Neural progenitor cell (in vitro differentiated cells): ENCODE data around the gene KCTD4. TPM values are rescaled to one million over a fixed set of nuclear protein-coding genes. Genes with fewer than 3 reads are reported as not detected.

ENCODE experiments used
- DNase-seq: peaks from one replicate; pipeline ENCODE4 v3.0.0-alpha.2; 2016; ENCODE audit warnings: low spot score
- H2AFZ ChIP-seq: fragments of 200-600 bp; sonication (generic); replicated peaks from 2 replicates; pipeline ENCODE4 v1.6.1; 2016; ENCODE audit warnings: antibody characterized with exemption
- H3F3A ChIP-seq: fragments of 200-600 bp; sonication (generic); 2 replicates; pipeline ENCODE4 v1.6.1; 2016; ENCODE audit warnings: antibody characterized with exemption, low read depth
- H3K27ac ChIP-seq: fragments of 200-600 bp; sonication (generic); 2 replicates; pipeline ENCODE4 v1.5.1; 2016; ENCODE audit warnings: mild to moderate bottlenecking
- H3K27me3 ChIP-seq: fragments of 200-600 bp; sonication (generic); 2 replicates; pipeline ENCODE4 v1.6.1; 2016; ENCODE audit warnings: mild to moderate bottlenecking, moderate library complexity
- H3K36me3 ChIP-seq: fragments of 200-600 bp; sonication (generic); 2 replicates; pipeline ENCODE4 v1.5.1; 2016
- H3K4me1 ChIP-seq: fragments of 200-600 bp; sonication (generic); 2 replicates; pipeline ENCODE4 v1.6.1; 2016; ENCODE audit warnings: mixed run types
- H3K4me2 ChIP-seq: fragments of 200-600 bp; sonication (generic); 2 replicates; pipeline ENCODE4 v1.6.1; 2016
- H3K4me3 ChIP-seq: fragments of 200-600 bp; sonication (generic); 2 replicates; pipeline ENCODE4 v1.5.1; 2016
- H3K79me2 ChIP-seq: fragments of 200-600 bp; sonication (generic); 2 replicates; pipeline ENCODE4 v1.6.1; 2016; ENCODE audit warnings: low read depth
- H3K9ac ChIP-seq: fragments of 200-600 bp; sonication (generic); 2 replicates; pipeline ENCODE4 v1.6.1; 2016
- H3K9me3 ChIP-seq: fragments of 200-600 bp; sonication (generic); 2 replicates; pipeline ENCODE4 v1.5.1; 2016; ENCODE audit warnings: low read depth
- H4K20me1 ChIP-seq: fragments of 200-600 bp; sonication (generic); 2 replicates; pipeline ENCODE4 v1.6.1; 2016; ENCODE audit warnings: low read depth
- H3K27ac Mint-ChIP-seq: 3 replicates; pipeline ENCODE4 v1.8.0; 2021; ENCODE audit warnings: mixed read lengths
- H3K27me3 Mint-ChIP-seq: 2 replicates; pipeline ENCODE4 v1.8.0; 2022; ENCODE audit warnings: low read depth, mild to moderate bottlenecking, inconsistent platforms, moderate library complexity, mixed read lengths; ENCODE audit not compliant: insufficient read depth
- H3K36me3 Mint-ChIP-seq: 3 replicates; pipeline ENCODE4 v1.8.0; 2021; ENCODE audit warnings: mixed read lengths
- H3K4me1 Mint-ChIP-seq: 3 replicates; pipeline ENCODE4 v1.8.0; 2021; ENCODE audit warnings: mixed read lengths
- H3K4me3 Mint-ChIP-seq: 3 replicates; pipeline ENCODE4 v1.8.0; 2021; ENCODE audit warnings: mild to moderate bottlenecking, moderate library complexity, mixed read lengths
- H3K9me3 Mint-ChIP-seq: 3 replicates; pipeline ENCODE4 v1.8.0; 2020; ENCODE audit warnings: mixed read lengths
- EZH2 ChIP-seq: fragments of 200-600 bp; sonication (generic); IDR thresholded peaks from 2 replicates; pipeline ENCODE4 v1.6.1; 2017; ENCODE audit warnings: antibody characterized with exemption, mild to moderate bottlenecking, moderate library complexity
- EZH2phosphoT487 ChIP-seq: fragments of 200-600 bp; sonication (generic); IDR thresholded peaks from 2 replicates; pipeline ENCODE4 v1.6.1; 2017; ENCODE audit warnings: antibody characterized with exemption
- total RNA-seq: library from RNA; depleted of rRNA; stranded (reverse); fragments of >200 nt; gene quantifications from 2 replicates; pipeline ENCODE4 v1.2.3, GENCODE V29; 2015; ENCODE audit warnings: low replicate concordance
- TF ChIP-seq, protein P1 (sequence below): fragments of 200-600 bp; sonication (generic); IDR thresholded peaks from 2 replicates; pipeline ENCODE4 v1.5.1; 2017; ENCODE audit warnings: antibody characterized with exemption, mild to moderate bottlenecking

The KCTD4 gene
- total RNA-seq, 1 donor from 2014 or later: not detected

DNA sequence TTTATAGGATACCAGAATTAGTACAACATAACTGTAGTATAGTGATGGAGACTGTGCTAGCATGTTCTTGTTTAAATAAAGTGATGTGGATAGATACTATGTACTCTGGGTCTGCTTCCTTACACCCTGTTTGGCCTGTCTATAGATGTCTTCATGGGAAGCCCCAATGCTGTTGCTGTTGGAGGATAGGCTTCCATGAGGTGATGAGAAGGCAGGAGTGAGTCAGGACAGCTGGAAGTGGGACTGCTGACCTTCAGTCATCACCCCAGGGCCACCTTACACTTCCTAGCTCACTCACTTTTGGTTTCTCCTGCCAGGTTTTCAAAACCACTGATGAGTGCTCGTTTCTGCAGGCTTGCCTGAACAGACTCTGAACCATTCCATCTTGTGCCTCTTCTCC is 4.2 kb downstream of the KCTD4 start:
- no peaks in the 10 kb centered on the region for H3K27me3 Mint-ChIP-seq
- H3K9ac ChIP-seq: no peak overlapping the region
- H3K27ac Mint-ChIP-seq: no peak overlapping the region
- H3K9me3 Mint-ChIP-seq: no peaks in the 10 kb centered on the region
- no peaks in the 10 kb centered on the region for H3K9me3 ChIP-seq
- H2AFZ ChIP-seq: no peak overlapping the region
- H3K4me3 ChIP-seq: no peak overlapping the region
- peaks cover 17% of the 10 kb centered on the region for H3K4me1 ChIP-seq
- H3K4me3 Mint-ChIP-seq: no peak overlapping the region
- no peaks in the 10 kb centered on the region for H3K27me3 ChIP-seq
- no peak overlapping the region for H3K4me2 ChIP-seq
- H3K27ac ChIP-seq: no peak overlapping the region
- peaks cover 2% of the 10 kb centered on the region for H3K36me3 Mint-ChIP-seq
- peaks cover 10% of the 10 kb centered on the region for H3F3A ChIP-seq
- H3K36me3 ChIP-seq: no peaks in the 10 kb centered on the region
- H3K79me2 ChIP-seq: no peaks in the 10 kb centered on the region
- DNase-seq: no peak
- TF ChIP-seq EZH2phosphoT487 (no peak), EZH2 (no peak)
- TF ChIP-seq, protein P1, sequence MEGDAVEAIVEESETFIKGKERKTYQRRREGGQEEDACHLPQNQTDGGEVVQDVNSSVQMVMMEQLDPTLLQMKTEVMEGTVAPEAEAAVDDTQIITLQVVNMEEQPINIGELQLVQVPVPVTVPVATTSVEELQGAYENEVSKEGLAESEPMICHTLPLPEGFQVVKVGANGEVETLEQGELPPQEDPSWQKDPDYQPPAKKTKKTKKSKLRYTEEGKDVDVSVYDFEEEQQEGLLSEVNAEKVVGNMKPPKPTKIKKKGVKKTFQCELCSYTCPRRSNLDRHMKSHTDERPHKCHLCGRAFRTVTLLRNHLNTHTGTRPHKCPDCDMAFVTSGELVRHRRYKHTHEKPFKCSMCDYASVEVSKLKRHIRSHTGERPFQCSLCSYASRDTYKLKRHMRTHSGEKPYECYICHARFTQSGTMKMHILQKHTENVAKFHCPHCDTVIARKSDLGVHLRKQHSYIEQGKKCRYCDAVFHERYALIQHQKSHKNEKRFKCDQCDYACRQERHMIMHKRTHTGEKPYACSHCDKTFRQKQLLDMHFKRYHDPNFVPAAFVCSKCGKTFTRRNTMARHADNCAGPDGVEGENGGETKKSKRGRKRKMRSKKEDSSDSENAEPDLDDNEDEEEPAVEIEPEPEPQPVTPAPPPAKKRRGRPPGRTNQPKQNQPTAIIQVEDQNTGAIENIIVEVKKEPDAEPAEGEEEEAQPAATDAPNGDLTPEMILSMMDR: no peak
- peaks cover 11% of the 10 kb centered on the region for H4K20me1 ChIP-seq
- peaks cover 3% of the 10 kb centered on the region for H3K4me1 Mint-ChIP-seq

DNA sequence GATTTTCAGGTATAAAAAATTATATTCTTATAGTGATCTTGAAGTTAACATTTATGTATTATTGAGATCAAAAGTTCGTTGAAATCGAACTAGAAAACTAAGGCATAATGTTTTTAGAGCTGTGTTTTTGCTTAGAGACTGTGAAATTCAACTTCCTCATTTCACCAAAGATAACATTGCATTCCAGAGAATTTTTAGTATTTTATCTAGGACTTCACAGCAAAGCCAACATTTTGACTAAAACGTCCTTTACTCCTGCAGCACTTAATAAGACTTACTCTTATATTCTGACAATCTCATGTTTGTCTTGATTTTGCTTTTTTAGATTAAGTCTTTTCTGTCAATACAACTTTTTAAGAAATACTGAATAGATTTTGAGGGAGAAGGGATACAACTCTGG is 4.7 kb downstream of the KCTD4 start:
- no peak overlapping the region for H2AFZ ChIP-seq
- H3K4me1 ChIP-seq: peaks cover 17% of the 10 kb centered on the region
- Mint-ChIP-seq H3K9me3 (no peaks in the 10 kb centered on the region), H3K4me1 (peaks cover 3% of the 10 kb centered on the region), H3K36me3 (no peaks in the 10 kb centered on the region), H3K27me3 (no peaks in the 10 kb centered on the region), H3K4me3 (no peak overlapping the region), H3K27ac (no peak overlapping the region)
- no peaks in the 10 kb centered on the region for H3K9me3 ChIP-seq
- no peaks in the 10 kb centered on the region for H3K79me2 ChIP-seq
- H3K36me3 ChIP-seq: no peaks in the 10 kb centered on the region
- H4K20me1 ChIP-seq: peaks cover 11% of the 10 kb centered on the region
- H3K4me2 ChIP-seq: no peak overlapping the region
- DNase-seq: no peak
- H3K27ac ChIP-seq: no peak overlapping the region
- no peaks in the 10 kb centered on the region for H3K27me3 ChIP-seq
- H3K4me3 ChIP-seq: no peak overlapping the region
- no peak overlapping the region for H3K9ac ChIP-seq
- no peak for TF ChIP-seq EZH2
- TF ChIP-seq, protein P1: no peak
- no peak for TF ChIP-seq EZH2phosphoT487
- H3F3A ChIP-seq: peaks cover 10% of the 10 kb centered on the region

DNA sequence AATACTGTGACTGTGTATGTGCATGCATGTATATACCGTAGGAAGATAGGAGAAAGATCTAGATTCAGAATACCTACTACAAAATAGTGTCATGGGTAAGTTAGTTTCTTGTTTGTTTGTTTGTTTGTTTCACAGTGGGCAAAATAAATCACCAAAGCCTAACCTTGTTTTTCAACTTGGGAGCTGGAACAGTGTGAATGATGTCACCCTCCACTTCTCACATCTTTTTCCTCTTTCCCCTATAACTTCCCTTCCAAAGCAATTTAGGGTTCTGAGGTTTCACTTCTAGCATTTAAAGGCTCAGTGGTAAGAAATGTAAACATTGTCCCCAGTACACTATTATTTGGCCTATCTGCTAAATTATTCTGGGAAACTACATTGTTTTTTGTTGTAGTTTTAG is 5.4 kb downstream of the KCTD4 start:
- peaks cover 10% of the 10 kb centered on the region for H3F3A ChIP-seq
- peaks cover 17% of the 10 kb centered on the region for H3K4me1 ChIP-seq
- Mint-ChIP-seq H3K4me1 (peaks cover 3% of the 10 kb centered on the region), H3K36me3 (no peaks in the 10 kb centered on the region), H3K27ac (no peak overlapping the region), H3K4me3 (no peak overlapping the region), H3K27me3 (no peaks in the 10 kb centered on the region), H3K9me3 (no peaks in the 10 kb centered on the region)
- H3K36me3 ChIP-seq: no peaks in the 10 kb centered on the region
- no peaks in the 10 kb centered on the region for H3K9me3 ChIP-seq
- H3K4me2 ChIP-seq: no peak overlapping the region
- no peak overlapping the region for H2AFZ ChIP-seq
- H4K20me1 ChIP-seq: peaks cover 11% of the 10 kb centered on the region
- H3K9ac ChIP-seq: no peak overlapping the region
- no peaks in the 10 kb centered on the region for H3K27me3 ChIP-seq
- H3K27ac ChIP-seq: no peak overlapping the region
- no peak overlapping the region for H3K4me3 ChIP-seq
- TF ChIP-seq, protein P1: no peak
- TF ChIP-seq EZH2phosphoT487 (no peak), EZH2 (no peak)
- H3K79me2 ChIP-seq: no peaks in the 10 kb centered on the region
- DNase-seq: no peak
